Measurements from ENCODE around the gene MORC3. TPM values are rescaled to one million over a fixed set of nuclear protein-coding genes. Genes with fewer than 3 reads are reported as not detected.
A peak's percentile ranks its signal among the peaks of the same experiment; 100 is the strongest.
"Not testable (repeated sequence)": the region's sequence is repeated elsewhere in the genome, so short reads cannot be mapped to it uniquely, and the experiment has no call there.

The MORC3 gene
- polyA plus RNA-seq, 1 donor, result 49.1 TPM

DNA sequence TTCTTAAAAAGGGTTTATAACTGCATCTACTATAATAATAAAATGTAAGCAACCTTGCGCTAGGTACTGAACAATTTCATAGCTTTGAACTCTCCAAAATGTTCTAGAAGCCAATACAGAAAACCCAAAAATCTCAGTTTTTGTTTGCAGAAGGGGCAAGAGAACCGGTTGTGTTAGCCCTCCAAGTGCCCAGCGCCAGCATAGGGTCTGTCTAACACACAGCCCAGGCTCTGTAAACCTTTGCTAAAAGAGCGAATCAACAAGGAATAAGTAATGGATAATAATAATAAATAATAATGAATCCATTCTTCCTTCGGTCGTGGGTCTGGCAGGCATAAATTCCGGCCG is 64.9 kb downstream of the MORC3 start:
- DNase-seq (ENCODE audit: low read depth), result no peak

DNA sequence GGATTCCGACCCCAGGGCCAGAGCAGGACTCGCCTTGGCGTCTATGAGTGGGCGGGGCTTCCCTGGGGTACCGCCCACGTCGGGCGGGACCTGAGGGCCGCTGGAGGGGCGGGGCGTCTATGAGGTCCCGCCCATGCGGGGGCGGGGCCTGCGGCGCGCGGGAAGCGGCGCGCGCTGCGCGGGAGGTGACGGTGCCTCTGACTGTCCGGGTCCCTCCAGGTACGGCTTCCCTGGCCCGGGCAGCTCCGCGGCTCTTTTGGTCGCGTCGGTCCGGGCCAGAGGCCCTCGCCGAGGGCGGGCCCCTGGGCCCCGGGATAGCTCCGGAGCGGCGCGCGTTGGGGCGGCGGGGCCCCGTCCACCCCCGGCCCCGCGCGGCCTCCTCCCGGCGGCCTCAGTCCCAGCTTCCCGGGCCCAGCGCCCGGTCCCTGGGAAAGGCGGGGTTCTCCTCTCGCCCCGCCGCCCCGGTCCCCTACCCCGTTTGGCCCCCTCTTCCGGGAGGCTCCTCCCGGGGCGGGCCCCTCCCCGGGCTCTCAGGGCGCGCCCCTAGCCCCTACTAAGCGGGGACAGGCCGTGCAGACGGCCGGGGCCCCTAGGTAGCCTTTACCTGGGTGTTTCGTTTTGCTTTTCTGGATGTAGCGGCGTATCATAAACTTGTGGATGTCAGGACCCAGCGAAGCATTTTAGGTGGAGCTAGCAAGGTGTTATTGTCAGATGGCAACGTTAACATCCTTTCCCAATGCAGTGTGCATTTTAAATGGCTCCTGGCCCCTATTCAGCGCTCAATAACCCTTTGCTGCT is 65.4 kb downstream of the MORC3 start, which contains the start of gene CHAF1B:
Gene CHAF1B, plus strand, starts transcription at position 160 of the 798 bp plus-strand sequence. CDS start 745 bp downstream, outside the sequence.
- peak; percentile 24 for DNase-seq (ENCODE audit: low read depth)

DNA sequence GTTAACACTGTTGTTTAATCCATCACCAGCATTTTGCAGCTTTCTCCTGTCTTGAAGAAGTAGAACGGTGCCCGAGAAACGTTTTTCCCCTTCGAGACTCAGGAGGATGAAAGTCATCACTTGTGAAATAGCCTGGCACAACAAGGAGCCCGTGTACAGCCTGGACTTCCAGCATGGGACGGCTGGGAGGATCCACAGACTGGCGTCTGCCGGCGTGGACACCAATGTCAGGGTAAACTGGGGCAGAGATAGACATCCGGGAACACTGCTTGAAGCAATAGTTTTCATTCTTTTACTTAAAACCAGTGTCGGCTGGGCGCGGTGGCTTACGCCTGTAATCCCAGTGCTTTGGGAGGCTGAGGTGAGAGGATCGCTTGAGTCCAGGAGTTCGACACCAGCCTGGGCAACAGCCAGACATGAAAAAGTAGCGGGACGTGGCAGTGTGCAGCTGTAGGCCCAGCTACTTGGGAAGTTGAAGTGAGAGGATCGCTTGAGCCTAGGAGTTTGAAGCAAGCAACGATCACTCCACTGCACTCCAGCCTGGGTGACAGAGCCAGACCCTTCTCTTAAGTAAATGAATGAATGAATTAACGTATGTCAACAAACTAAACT is 66.1 kb downstream of the MORC3 start:
- DNase-seq (ENCODE audit: low read depth), result no peak

DNA sequence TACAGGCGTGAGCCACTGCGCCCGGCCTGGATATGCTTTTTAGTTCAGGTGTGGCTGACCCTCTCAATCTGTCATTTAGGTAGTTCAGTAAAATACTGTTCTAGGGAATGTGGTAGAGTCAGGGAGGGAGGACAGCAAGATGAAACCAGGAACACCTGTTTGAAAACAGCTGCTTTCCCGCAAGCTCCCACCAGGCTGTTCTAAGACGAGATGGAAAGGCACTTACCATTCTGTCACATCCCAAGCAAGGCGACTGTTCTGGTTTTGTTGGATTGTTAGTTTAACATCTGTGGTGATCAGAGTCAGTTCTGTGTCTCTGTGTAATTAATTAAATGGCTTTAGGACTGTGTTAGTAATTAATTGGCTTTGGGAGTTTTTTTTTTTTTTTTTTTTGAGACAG is 68.1 kb downstream of the MORC3 start:
- DNase-seq (ENCODE audit: low read depth), result no peak

DNA sequence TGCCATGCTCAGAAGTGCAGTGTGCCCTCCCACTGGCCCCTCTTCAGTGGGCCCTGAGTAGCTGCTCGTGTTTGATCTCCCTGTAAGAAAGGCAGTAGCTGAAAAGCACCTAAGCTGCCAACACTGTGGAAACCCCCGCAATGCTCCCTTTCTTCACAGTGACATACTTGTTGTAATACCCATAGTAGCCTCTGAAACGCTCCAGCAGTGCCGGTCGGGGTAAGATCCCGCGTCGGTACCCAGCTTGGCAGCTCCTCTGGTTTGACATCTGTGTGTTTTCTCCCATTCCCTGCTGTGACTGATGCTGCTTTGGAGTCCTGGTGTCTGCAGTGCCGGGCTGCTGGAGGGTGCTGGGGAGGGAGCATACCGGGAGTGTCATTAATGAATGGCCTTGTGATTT is 68.8 kb downstream of the MORC3 start:
- DNase-seq (ENCODE audit: low read depth), result no peak

DNA sequence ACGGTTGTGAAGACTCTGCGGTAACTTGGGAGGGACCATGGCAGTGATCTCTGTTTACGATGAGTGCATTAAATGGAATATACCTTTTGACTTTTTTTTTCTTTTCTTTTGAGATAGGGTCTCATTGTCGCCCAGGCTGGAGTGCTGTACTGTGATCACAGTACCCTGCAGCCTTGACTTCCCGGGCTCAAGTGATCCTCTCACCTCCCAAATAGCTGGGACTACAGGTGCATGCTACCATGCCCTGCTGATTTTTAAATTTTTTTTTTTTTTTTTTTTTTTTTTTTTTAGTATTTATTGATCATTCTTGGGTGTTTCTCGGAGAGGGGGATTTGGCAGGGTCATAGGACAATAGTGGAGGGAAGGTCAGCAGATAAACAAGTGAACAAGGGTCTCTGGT is 71.7 kb downstream of the MORC3 start:
- not testable (repeated sequence) for DNase-seq (ENCODE audit: low read depth)

DNA sequence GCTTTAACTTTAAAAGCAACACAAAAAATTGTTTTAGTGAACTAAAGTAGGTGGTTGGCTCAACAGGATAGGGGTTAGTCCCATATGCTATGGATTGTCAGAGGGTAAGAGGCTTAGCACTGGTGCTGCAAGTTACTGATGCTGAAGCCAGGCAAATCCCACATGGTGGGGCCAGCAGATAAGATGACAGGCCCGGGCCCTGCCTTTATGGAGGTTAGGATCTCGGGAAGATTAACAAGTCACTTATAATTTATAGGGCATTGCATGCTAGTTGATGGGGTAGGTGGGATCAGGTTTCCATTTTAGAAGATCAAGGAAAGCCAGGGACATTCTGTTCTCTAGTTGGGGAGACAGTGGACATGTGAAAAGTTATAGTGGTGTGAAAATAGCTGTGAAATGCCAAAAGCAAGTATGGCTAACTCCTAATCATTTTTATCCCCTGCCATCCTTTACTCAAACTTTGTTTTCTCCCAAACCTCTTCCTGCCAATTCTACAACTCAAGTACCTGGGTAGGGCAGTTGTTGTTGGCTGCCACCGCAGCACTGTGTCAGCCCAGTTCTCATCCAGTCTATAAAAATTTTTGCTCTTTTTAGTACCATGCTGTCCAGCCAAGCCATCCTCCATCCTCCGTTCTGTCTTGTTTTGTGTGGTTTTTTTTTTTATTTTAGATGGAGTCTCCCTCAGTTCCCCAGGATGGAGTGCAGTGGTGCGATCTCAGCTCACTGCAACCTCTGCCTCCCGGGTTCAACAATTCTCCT is 75.5 kb downstream of the MORC3 start:
- DNase-seq (ENCODE audit: low read depth), result no peak

DNA sequence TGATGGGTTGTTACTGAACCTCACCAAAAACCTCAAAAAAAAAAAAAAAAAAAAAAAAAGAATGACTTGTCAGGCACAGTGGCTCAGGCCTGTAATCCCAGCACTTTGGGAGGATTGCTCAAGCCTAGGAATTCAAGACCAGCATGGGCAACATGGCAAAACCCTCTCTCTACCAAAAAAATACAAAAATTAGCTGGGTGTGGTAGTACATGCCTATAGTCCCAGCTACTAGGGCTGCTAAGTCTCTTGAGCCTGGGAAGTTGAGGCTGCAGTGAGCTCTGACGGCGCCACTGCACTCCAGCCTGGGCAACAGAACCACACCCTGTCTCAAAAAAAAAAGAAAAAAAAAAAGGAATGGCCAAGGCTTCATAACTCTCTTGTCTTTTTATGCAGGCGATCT is 76.3 kb downstream of the MORC3 start:
- no peak for DNase-seq (ENCODE audit: low read depth)

DNA sequence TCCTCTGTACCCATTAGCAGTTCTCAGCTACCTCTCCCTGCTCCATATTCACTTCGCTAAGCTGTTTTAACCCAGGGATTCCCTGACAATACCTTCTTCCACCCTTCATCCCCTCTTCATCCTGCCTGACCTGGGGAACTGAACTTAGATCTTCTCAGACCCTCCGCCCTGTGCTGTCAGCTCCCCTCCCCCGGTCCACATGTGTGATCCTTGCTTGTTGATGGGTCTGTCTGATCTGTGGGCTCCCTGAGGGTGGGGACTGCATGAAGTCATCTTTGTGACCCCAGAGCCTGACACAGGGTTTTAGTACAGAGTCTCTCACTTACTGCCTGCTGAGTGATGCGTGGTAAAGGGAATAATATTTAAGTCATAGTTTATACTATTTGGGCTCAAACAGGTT is 77.0 kb downstream of the MORC3 start:
- no peak for DNase-seq (ENCODE audit: low read depth)

DNA sequence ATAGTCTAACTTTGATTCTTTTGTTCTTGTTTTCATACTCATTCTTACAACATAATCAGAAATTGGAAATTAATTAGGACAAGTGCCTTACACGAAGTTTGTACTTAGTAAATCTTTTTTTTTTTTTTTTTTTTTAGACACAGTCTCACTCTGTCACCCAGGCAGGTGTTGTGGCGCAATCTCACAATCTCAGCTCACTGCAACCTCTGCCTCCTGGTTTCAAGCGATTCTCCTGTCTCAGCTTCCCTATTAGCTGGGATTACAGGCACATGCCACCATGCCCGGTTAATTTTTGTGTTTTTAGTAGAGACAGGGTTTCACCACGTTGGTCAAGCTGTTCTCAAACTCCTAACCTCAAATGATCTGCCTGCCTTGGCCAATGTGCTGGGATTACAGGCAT is 77.6 kb downstream of the MORC3 start:
- no peak for DNase-seq (ENCODE audit: low read depth)

DNA sequence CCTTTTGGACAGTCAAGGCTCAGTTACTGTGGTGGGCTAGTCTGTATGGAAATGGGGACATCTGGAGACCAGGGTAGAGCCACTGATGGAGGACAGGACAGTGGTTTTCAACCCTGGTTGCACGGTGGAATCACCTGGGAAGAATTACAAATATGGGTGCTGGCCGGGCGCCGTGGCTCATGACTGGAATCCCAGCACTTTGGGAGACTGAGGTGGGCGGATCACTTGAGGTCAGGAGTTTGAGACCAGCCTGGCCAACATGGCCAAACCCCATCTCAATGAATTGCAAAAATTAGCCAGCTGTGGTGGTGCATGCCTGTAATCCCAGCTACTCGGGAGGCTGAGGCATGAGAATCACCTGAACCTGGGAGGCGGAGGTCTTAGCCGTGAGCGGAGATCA is 79.7 kb downstream of the MORC3 start:
- not testable (repeated sequence) for DNase-seq (ENCODE audit: low read depth)

DNA sequence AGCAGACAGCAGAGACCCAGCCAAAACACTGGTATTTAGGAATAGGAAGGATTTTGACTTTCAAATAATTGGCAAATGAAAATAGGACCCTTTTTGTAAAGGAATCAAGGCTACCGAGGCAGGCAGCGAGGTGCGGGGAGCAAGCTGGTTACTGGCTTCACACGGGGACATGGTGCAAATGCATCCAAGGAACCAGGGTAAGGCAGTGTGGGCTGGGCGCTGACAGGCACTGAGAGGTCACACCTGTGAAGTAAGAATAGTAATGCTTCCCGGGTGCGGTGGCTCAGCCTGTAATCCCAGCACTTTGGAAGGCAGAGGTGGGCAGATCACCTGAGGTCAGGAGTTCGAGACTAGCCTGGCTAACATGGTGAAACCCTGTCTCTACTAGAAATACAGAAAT is 80.7 kb downstream of the MORC3 start:
- DNase-seq (ENCODE audit: low read depth), result no peak

DNA sequence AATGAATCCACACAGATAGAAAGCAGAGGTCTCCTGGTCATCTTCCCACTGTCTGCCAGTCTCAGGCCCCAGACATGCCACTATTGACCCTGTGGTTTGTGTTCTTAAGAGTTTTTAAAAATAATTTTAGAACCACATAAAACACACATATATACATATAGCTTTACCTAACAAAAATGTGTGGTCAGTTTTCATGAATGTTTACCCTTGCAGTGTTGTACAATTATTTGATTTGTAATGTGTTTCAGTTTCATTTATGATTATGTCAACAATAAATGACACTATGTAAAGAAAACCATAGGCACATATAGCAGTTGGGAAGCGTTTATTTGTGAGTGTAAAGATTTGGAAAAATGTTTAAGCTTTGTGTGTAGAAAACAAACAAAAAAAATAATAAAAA is 82.3 kb downstream of the MORC3 start:
- no peak for DNase-seq (ENCODE audit: low read depth)

DNA sequence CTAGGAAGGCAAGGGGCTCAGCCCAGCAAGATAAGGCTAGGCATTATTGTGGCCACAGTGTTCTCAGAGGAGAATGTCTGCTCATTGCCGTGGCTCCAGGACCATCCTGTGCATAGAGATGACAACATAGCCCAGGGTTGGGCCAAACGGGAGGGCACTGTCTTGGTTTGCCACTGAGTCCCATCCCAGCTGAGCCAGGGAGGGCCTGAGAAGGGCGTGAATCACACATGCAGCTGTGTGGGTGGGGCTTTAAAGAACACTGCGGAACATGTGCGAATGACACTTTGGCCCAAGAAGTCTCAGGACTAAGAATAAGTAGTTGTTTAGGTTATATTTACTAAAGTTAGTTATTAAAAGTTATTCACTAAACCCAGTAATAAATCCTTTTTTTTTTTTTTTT is 83.7 kb downstream of the MORC3 start:
- DNase-seq (ENCODE audit: low read depth), result no peak

DNA sequence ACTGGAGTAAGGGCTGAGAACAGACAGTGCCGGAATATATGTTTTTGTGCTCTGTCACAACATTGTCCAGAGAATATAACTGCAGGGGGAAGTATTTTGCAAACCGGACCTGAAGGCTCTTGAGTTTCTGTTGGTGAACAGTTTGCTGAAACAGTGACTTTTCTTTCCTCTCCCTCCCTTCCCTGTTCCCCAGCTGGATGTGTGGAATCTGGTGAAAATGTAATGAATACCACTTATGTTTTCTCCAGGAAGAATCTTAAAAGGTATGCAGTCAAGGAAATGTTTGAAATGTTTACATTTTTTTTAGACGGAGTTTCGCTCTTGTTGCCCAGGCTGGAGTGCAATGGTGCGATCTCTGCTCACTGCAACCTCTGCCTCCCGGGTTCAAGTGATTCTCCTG is 88.6 kb downstream of the MORC3 start:
- DNase-seq (ENCODE audit: low read depth), result no peak

DNA sequence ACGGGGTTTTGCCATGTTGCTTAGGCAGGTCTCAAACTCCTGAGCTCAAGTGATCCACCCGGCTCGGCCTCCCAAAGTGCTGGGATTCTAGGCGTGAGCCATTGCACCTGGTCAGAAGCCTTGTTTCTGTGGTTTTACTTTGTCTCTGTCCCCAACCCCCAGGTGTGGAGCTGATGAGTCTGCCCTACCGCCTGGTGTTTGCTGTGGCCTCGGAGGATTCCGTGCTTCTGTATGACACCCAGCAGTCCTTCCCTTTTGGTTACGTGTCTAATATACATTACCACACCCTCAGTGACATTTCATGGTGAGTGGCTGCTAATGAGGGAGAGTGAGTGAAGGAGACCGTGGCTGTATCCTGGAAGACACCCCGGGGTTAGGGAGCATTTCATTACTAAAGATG is 91.3 kb downstream of the MORC3 start:
- no peak for DNase-seq (ENCODE audit: low read depth)

DNA sequence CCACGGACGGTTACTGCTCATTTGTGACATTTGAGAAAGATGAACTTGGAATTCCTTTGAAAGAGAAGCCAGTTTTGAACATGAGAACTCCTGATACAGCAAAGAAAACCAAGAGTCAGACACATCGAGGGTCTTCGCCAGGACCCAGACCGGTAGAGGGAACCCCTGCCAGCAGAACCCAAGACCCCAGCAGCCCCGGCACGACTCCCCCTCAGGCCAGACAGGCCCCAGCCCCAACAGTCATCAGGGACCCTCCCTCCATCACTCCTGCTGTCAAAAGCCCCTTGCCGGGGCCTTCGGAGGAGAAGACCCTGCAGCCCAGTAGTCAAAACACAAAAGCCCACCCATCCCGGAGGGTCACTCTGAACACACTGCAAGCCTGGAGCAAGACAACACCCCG is 92.9 kb downstream of the MORC3 start:
- no peak for DNase-seq (ENCODE audit: low read depth)

DNA sequence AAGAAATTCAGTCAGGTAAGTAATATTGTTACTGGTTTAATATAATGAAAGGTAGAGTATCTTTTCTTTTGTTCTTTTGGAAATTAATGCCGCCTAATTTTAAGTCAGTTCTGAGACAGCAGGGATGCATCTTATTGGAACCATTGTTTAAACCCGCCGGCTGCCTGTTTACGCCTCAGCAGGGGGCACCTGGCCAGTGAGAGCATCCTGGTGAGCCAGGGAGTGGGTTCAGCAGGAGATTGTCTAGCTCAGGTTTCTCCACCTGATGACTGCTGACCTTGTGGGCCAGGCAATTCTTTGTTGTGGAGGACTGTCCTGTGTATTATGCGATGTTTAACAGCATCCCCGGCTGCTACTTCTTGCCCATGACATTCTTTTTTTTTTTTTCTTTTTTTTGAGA is 95.4 kb downstream of the MORC3 start:
- no peak for DNase-seq (ENCODE audit: low read depth)

DNA sequence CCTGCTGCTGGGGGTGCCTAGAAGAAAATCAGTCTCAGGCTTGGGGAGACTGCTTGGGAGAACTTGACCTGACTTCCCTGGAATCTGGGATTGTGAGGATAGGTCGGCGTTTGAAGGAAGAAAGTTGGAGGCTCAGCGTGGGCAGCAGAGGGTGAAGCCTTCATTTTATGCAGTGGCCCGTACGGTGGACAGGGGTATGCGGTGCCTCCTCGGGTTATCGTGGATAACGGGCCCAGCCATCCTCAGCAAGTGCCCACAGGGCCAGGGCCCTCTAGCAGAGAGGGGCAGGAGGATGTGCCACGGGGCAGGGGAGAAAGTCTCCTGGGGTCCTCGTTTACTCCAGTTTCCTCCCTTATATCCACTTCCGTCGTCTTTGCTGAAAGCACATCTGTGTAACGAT is 99.2 kb downstream of the MORC3 start:
- no peak for DNase-seq (ENCODE audit: low read depth)

DNA sequence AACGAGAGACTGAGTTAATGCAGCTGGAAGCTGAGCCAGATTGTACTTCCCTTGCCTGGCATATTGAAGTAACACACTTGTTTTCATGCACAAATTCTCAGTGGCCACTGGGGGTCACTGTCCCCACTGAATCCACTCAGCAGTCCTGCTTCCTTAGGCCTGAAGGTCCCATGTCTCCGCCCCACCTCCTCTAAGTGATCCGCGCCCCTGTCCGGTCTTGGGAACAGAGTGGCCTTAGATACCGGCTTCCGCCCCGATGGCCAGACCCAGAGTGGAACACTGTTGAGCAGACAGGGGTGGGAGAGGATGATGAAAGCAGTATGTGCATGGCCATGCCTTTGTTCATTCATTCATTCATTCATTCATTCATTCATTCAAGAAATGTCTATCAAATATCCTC is 100.0 kb downstream of the MORC3 start:
- DNase-seq (ENCODE audit: low read depth), result peak; percentile 65

DNA sequence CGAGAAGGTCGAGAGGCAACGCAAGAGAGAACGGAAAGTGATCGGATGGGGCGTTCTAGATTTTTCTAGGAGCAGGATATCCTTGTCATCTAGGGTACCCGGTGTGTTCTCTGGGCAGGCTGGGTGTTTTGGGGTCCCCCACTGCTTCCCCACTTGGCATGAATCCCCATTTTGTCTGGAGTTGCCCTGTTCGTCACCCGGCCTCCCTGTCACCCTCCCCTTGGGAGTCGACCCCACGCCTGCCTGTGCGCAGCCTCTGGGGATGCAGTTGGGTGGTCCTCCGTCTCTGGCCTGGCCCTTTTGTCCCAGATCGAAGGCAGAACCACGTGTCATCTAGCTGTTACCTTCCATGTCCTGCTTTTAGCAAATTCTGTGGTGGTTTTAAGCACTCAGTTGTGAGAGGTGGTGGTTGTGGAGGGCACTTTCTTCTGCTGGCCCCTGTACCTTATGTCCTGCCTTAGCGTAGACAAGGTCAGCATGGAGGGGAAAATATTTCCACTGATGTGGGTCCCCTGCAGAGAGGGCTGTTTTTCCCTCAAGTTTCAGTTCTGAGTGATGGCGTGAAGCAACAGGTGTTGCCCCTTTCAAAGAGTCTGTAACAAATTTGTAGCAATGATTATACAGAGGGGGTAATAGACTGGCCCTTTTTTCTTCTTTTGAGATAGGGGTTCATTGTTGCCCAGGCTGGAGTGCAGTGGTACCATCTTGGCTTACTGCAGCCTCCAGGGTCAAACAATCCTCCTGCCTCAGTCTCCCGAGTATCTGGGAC is 100.8 kb downstream of the MORC3 start:
- no peak for DNase-seq (ENCODE audit: low read depth)
